Ovary (tissue), 3 donors: ENCODE measurements around the gene TEX48.

Experiments used
- POLR2A ChIP-seq: fragments of 450-650 bp; IDR thresholded peaks from one replicate; pipeline ENCODE4 v1.6.1; 2017; ENCODE audit warnings: antibody characterized with exemption, mild to moderate bottlenecking, moderate library complexity
- TF ChIP-seq, protein P1 (sequence below), 3 donors: fragments of 450-650 bp in 2 of 3; fragments of 200-600 bp in 1 of 3; IDR thresholded peaks; one replicate each; pipeline versions ENCODE4 v1.5.1 to v1.8.0; 2016 to 2022; ENCODE audit warnings: antibody characterized with exemption in 3 of 3, mild to moderate bottlenecking in 1 of 3
- donor health status: DM: no; HTN: no; CAD: no.

DNA sequence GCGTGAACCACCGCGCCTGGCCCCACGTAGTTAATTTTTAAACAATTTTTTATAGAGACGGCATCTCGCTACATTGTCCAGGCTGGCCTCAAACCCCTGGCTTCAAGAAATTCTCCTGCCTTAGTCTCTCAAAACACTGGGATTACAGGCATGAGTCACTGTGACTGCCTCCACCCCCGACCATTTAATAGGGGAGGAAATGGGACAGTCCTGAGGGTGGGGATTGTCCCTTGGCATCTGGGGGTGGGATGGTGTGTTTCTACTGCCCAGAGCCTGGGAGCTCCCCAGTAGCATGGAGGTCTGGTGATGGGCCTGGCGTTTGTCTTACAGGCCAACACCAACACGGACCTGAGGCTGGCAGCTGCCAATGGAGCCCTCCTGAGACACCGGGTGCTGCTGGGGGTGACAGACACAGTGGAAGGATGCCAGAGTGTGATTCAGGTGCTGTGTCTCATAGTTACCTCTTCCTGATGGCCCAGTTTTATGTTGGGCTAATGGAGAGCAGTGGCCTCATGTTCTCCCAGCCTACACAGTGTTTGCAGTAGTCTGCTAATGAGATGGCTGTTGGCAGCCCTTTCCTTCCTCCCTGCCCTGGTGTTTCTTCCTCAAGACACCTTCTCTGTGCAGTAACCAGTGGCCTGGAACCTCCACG is 48.4 kb downstream of the TEX48 start:
- no peak for TF ChIP-seq POLR2A
- TF ChIP-seq, protein P1, sequence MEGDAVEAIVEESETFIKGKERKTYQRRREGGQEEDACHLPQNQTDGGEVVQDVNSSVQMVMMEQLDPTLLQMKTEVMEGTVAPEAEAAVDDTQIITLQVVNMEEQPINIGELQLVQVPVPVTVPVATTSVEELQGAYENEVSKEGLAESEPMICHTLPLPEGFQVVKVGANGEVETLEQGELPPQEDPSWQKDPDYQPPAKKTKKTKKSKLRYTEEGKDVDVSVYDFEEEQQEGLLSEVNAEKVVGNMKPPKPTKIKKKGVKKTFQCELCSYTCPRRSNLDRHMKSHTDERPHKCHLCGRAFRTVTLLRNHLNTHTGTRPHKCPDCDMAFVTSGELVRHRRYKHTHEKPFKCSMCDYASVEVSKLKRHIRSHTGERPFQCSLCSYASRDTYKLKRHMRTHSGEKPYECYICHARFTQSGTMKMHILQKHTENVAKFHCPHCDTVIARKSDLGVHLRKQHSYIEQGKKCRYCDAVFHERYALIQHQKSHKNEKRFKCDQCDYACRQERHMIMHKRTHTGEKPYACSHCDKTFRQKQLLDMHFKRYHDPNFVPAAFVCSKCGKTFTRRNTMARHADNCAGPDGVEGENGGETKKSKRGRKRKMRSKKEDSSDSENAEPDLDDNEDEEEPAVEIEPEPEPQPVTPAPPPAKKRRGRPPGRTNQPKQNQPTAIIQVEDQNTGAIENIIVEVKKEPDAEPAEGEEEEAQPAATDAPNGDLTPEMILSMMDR (IDR thresholded peaks at IDR 0.05): no peak
